Activated CD8-positive, alpha-beta memory T cell treated with anti-CD3 and anti-CD28 coated beads for 24 hours (primary cell): Measurements from ENCODE around the gene EP300.
A peak's percentile ranks its signal among the peaks of the same experiment; 100 is the strongest.

Experiments
- DNase-seq: peaks from one replicate; pipeline ENCODE4 v3.0.0-alpha.2; 2020

EP300 gene

GRCh38 chr22:41169157-41169556 lies 76.8 kb downstream of the EP300 start:
- DNase-seq, result no peak

- DNase-seq, result no peak
These were observed 79.6 kb downstream of the EP300 start for GRCh38 chr22:41171996-41172395.

- DNase-seq, result no peak
These were observed 83.2 kb downstream of the EP300 start for GRCh38 chr22:41175546-41175945.

- no peak for DNase-seq
These were observed 84.7 kb downstream of the EP300 start for GRCh38 chr22:41177040-41177621.

GRCh38 chr22:41177622-41178424 lies 85.4 kb downstream of the EP300 start:
- DNase-seq, result peak; percentile 42

GRCh38 chr22:41178425-41178975 lies 86.1 kb downstream of the EP300 start:
- DNase-seq, result peak; percentile 49

- DNase-seq, result peak; percentile 13
These were observed 88.0 kb downstream of the EP300 start for GRCh38 chr22:41180362-41180761.

GRCh38 chr22:41180926-41181325 lies 88.5 kb downstream of the EP300 start:
- DNase-seq, result no peak

- peak; percentile 50 for DNase-seq
These were observed 89.2 kb downstream of the EP300 start for GRCh38 chr22:41181349-41182241.

- DNase-seq, result no peak
These were observed 92.3 kb downstream of the EP300 start for GRCh38 chr22:41184679-41185078.

- DNase-seq, result no peak
These were observed 99.1 kb downstream of the EP300 start for GRCh38 chr22:41191467-41191866.

GRCh38 chr22:41193829-41194228 lies 101.4 kb downstream of the EP300 start:
- DNase-seq, result no peak

GRCh38 chr22:41197038-41197972 lies 104.9 kb downstream of the EP300 start:
- DNase-seq, result peak; percentile 94

- no peak for DNase-seq
These were observed 105.7 kb downstream of the EP300 start for GRCh38 chr22:41198027-41198580.

- no peak for DNase-seq
These were observed 108.7 kb downstream of the EP300 start for GRCh38 chr22:41201141-41201540.

GRCh38 chr22:41203118-41203517 lies 110.7 kb downstream of the EP300 start:
- DNase-seq, result no peak

- no peak for DNase-seq
These were observed 111.7 kb downstream of the EP300 start for GRCh38 chr22:41204066-41204465.

GRCh38 chr22:41204992-41205900 lies 112.9 kb downstream of the EP300 start, which contains the start of gene L3MBTL2:
L3MBTL2 (plus strand) TSS chr22:41205312; CDS start chr22:41205363, 51 bp downstream.
- peak; percentile 99 for DNase-seq

- DNase-seq, result no peak
These were observed 114.3 kb downstream of the EP300 start for GRCh38 chr22:41206719-41207118.

- no peak for DNase-seq
These were observed 123.0 kb downstream of the EP300 start for GRCh38 chr22:41215409-41215808.
